Activated CD4-positive, alpha-beta T cell treated with anti-CD3 and anti-CD28 coated beads for 48 hours (primary cell): ENCODE measurements around the gene VPS13C.

Experiments used
- DNase-seq: peaks from one replicate; pipeline ENCODE4 v3.0.0-alpha.2; 2020

VPS13C gene

GRCh38 chr15:61839546-61839945 is 220.7 kb downstream of the VPS13C start:
- DNase-seq, result no peak

- peak; percentile 65 for DNase-seq
Observed at GRCh38 chr15:61835496-61836106, 224.6 kb downstream of the VPS13C start.

GRCh38 chr15:61835029-61835428 is 225.2 kb downstream of the VPS13C start:
- no peak for DNase-seq

- peak; percentile 86 for DNase-seq
Observed at GRCh38 chr15:61834076-61834697, 226.1 kb downstream of the VPS13C start.

GRCh38 chr15:61832223-61832622 is 228.0 kb downstream of the VPS13C start:
- no peak for DNase-seq

GRCh38 chr15:61831505-61831921 is 228.7 kb downstream of the VPS13C start:
- DNase-seq, result no peak

GRCh38 chr15:61830536-61831330 is 229.5 kb downstream of the VPS13C start:
- no peak for DNase-seq

GRCh38 chr15:61829514-61829889 is 230.7 kb downstream of the VPS13C start:
- no peak for DNase-seq

GRCh38 chr15:61828860-61829513 is 231.3 kb downstream of the VPS13C start:
- no peak for DNase-seq

GRCh38 chr15:61828008-61828407 is 232.2 kb downstream of the VPS13C start:
- no peak for DNase-seq

GRCh38 chr15:61827131-61827530 is 233.1 kb downstream of the VPS13C start:
- no peak for DNase-seq

GRCh38 chr15:61824291-61824690 is 236.0 kb downstream of the VPS13C start:
- DNase-seq, result no peak

- no peak for DNase-seq
Observed at GRCh38 chr15:61822511-61822910, 237.7 kb downstream of the VPS13C start.

- no peak for DNase-seq
Observed at GRCh38 chr15:61820951-61821350, 239.3 kb downstream of the VPS13C start.

GRCh38 chr15:61820212-61820611 is 240.0 kb downstream of the VPS13C start:
- no peak for DNase-seq

- DNase-seq, result no peak
Observed at GRCh38 chr15:61819386-61819785, 240.9 kb downstream of the VPS13C start.

- DNase-seq, result no peak
Observed at GRCh38 chr15:61818801-61819200, 241.4 kb downstream of the VPS13C start.

GRCh38 chr15:61816856-61817255 is 243.4 kb downstream of the VPS13C start:
- no peak for DNase-seq

GRCh38 chr15:61815356-61816083 is 244.7 kb downstream of the VPS13C start:
- DNase-seq, result no peak

GRCh38 chr15:61812476-61812875 is 247.8 kb downstream of the VPS13C start:
- DNase-seq, result no peak

GRCh38 chr15:61811952-61812351 is 248.3 kb downstream of the VPS13C start:
- DNase-seq, result no peak

GRCh38 chr15:61809216-61809615 is 251.0 kb downstream of the VPS13C start:
- no peak for DNase-seq
